ENCODE measurements around the gene CTSE. TPM values are rescaled to one million over a fixed set of nuclear protein-coding genes. Genes with fewer than 3 reads are reported as not detected.

The CTSE gene
- total and polyA plus RNA-seq, 8 donors = 6.7 to 966 (median 138) TPM

DNA sequence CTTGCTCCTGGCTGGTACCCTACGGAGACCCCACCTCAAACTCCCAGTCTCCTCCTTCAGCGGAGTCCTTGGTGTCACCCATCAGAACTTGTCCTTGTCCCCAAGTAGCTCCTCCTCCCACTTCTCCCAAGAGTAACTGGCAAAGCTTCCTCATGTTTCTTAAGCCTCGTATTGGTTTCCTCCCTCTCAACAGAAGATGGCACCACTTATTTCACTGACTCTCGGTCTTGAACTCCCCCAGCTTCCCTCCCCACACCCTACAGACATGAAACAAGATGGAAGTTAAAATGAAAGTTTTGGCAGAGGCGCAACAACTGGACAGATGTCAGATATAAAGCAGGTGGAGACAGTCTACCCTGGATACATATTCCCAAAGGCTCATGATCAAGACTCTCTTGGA, 33.9 kb downstream of the CTSE start:
- intact Hi-C loops (cut with DNase I; ENCODE audit: low total_unique reads) = no loop called here
- TF ChIP-seq POLR2A (IDR thresholded peaks at IDR 0.05) (no peak), EP300 (IDR thresholded peaks at IDR 0.05) (no peak)
- Histone ChIP-seq H3K4me1 (peaks cover 0 to 10% (median 3%) of the 10 kb centered on the region in 4 donors), H3K27ac (no peak overlapping the region), H3K27me3 (no peaks in the 10 kb centered on the region), H3K4me3 (no peak overlapping the region), H3K36me3 (peaks cover 0 to 47% (median 31%) of the 10 kb centered on the region in 4 donors), H3K9me3 (no peaks in the 10 kb centered on the region)
- 75 to 82% (median 79%) methylated on average over 5 of the region's 5 CpGs for WGBS, 5 donors
- no peak for DNase-seq

- H3K9me3 ChIP-seq = no peaks in the 10 kb centered on the region
- H3K27ac ChIP-seq = no peak overlapping the region
- H3K4me1 ChIP-seq = peaks cover 0 to 16% (median 3%) of the 10 kb centered on the region in 4 donors
- H3K4me3 ChIP-seq = no peak overlapping the region
- intact Hi-C loops (cut with DNase I; ENCODE audit: low total_unique reads) = no loop called here
- WGBS, 5 donors = 67 to 79% (median 76%) methylated on average over 12 of the region's 12 CpGs
- H3K36me3 ChIP-seq = peaks cover 0 to 47% (median 28%) of the 10 kb centered on the region in 4 donors
- TF ChIP-seq POLR2AphosphoS5 (IDR thresholded peaks at IDR 0.05) (no peak), EP300 (IDR thresholded peaks at IDR 0.05) (no peak), POLR2A (IDR thresholded peaks at IDR 0.05) (no peak)
- TF ChIP-seq, protein P1, sequence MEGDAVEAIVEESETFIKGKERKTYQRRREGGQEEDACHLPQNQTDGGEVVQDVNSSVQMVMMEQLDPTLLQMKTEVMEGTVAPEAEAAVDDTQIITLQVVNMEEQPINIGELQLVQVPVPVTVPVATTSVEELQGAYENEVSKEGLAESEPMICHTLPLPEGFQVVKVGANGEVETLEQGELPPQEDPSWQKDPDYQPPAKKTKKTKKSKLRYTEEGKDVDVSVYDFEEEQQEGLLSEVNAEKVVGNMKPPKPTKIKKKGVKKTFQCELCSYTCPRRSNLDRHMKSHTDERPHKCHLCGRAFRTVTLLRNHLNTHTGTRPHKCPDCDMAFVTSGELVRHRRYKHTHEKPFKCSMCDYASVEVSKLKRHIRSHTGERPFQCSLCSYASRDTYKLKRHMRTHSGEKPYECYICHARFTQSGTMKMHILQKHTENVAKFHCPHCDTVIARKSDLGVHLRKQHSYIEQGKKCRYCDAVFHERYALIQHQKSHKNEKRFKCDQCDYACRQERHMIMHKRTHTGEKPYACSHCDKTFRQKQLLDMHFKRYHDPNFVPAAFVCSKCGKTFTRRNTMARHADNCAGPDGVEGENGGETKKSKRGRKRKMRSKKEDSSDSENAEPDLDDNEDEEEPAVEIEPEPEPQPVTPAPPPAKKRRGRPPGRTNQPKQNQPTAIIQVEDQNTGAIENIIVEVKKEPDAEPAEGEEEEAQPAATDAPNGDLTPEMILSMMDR (IDR thresholded peaks at IDR 0.05) = no peak
- no peaks in the 10 kb centered on the region for H3K27me3 ChIP-seq
- DNase-seq = no peak
Measured at GRCh38 chr1:205988585-205988995, 35.1 kb downstream of the CTSE start.

- no peak for DNase-seq
- 31 to 46% (median 42%) methylated on average over 2 of the region's 2 CpGs for WGBS, 5 donors
- no peaks in the 10 kb centered on the region for H3K9me3 ChIP-seq
- intact Hi-C loops (cut with DNase I; ENCODE audit: low total_unique reads) = no loop called here
- H3K36me3 ChIP-seq = peaks cover 0 to 35% (median 17%) of the 10 kb centered on the region in 4 donors
- TF ChIP-seq POLR2AphosphoS5 (IDR thresholded peaks at IDR 0.05) = no peak
- no peak for TF ChIP-seq POLR2A (IDR thresholded peaks at IDR 0.05)
- TF ChIP-seq, protein P1 (IDR thresholded peaks at IDR 0.05) = no peak
- TF ChIP-seq EP300 (IDR thresholded peaks at IDR 0.05) = no peak
- peaks cover 0 to 16% (median 3%) of the 10 kb centered on the region in 4 donors for H3K4me1 ChIP-seq
- H3K4me3 ChIP-seq = no peak overlapping the region
- no peak overlapping the region for H3K27ac ChIP-seq
- H3K27me3 ChIP-seq = no peaks in the 10 kb centered on the region
Measured at GRCh38 chr1:205986861-205987260, 36.8 kb downstream of the CTSE start.

- peaks cover 0 to 31% (median 12%) of the 10 kb centered on the region in 4 donors for H3K36me3 ChIP-seq
- intact Hi-C loops (cut with DNase I; ENCODE audit: low total_unique reads) = no loop called here
- H3K4me1 ChIP-seq = peaks cover 0 to 16% (median 3%) of the 10 kb centered on the region in 4 donors
- H3K9me3 ChIP-seq = no peaks in the 10 kb centered on the region
- H3K27ac ChIP-seq = no peak overlapping the region
- no peak overlapping the region for H3K4me3 ChIP-seq
- 33 to 61% (median 43%) methylated on average over 3 of the region's 3 CpGs for WGBS, 5 donors
- no peak for DNase-seq
- TF ChIP-seq POLR2AphosphoS5 (IDR thresholded peaks at IDR 0.05) (no peak), POLR2A (IDR thresholded peaks at IDR 0.05) (no peak), EP300 (IDR thresholded peaks at IDR 0.05) (no peak)
- TF ChIP-seq, protein P1 (IDR thresholded peaks at IDR 0.05) = no peak
- H3K27me3 ChIP-seq = no peaks in the 10 kb centered on the region
Measured at GRCh38 chr1:205986292-205986691, 37.4 kb downstream of the CTSE start.

DNA sequence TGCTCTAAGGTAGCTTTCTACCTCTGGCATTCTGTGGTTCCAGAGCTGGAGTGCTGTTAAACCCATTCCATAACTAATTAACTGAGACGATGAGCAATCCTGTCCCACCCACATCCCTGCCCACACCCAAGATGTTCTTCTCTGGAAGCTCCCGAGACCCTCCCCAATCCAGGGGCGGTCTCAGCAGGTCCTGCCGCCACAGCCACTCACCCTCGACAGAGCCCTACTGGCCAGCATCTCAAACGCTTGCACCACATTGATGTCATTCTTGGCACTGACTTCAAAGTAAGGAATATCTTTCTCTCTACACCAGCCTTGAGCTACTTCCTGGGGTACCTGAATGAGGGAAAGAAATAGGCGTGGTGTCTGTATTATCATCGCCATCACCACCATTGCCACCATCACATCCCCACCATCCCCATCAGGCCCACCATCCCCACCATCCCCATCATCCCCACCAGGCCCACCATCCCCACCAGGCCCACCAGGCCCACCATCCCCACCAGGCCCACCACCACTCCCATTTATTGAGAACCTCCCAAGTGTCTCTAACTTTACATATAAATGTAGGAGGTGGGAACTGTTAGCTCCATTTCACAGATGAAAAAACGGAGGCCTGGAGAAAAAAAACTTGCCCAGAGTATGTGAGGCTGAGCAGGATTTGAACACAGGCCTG, 38.2 kb downstream of the CTSE start:
- H3K36me3 ChIP-seq = peaks cover 0 to 23% (median 10%) of the 10 kb centered on the region in 4 donors
- H3K4me3 ChIP-seq = no peak overlapping the region
- no peaks in the 10 kb centered on the region for H3K27me3 ChIP-seq
- no peak overlapping the region for H3K27ac ChIP-seq
- peaks cover 0 to 16% (median 3%) of the 10 kb centered on the region in 4 donors for H3K4me1 ChIP-seq
- intact Hi-C loops (cut with DNase I; ENCODE audit: low total_unique reads) = no loop called here
- 75 to 87% (median 80%) methylated on average over 9 of the region's 9 CpGs for WGBS, 5 donors
- DNase-seq = no peak
- H3K9me3 ChIP-seq = no peaks in the 10 kb centered on the region
- TF ChIP-seq, protein P1 (IDR thresholded peaks at IDR 0.05) = no peak
- TF ChIP-seq POLR2A (IDR thresholded peaks at IDR 0.05) (no peak), EP300 (IDR thresholded peaks at IDR 0.05) (no peak), POLR2AphosphoS5 (IDR thresholded peaks at IDR 0.05) (no peak)

Measured in stomach (tissue), 9 donors.